ENCODE measurements around the gene CHD9.
"Not testable (repeated sequence)": the region's sequence is repeated elsewhere in the genome, so short reads cannot be mapped to it uniquely, and the experiment has no call there.

Gene CHD9

GRCh38 chr16:53071748-53072301 lies 17.0 kb downstream of the CHD9 start:
- no peak for DNase-seq (ENCODE audit: low read depth in 2 of 2)

DNA sequence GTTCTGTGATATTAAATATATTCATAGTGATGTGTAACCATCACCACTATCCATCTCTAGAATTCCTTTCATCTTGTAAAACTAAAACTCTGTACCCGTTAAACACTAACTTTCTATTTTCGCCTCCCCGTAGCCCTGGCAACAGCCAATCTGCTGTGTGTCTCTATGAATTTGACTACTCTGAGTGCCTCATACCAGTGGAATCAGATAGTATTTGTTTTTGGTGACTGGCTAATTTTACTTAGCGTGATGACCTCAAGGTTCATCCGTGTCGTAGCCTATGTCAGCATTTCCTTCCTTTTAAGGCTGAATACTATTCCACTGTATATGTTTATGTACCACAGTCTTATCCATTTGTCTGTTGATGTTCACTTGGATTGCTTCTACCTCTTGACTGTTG lies 18.2 kb downstream of the CHD9 start:
- DNase-seq (ENCODE audit: low read depth in 2 of 2) = no peak

DNA sequence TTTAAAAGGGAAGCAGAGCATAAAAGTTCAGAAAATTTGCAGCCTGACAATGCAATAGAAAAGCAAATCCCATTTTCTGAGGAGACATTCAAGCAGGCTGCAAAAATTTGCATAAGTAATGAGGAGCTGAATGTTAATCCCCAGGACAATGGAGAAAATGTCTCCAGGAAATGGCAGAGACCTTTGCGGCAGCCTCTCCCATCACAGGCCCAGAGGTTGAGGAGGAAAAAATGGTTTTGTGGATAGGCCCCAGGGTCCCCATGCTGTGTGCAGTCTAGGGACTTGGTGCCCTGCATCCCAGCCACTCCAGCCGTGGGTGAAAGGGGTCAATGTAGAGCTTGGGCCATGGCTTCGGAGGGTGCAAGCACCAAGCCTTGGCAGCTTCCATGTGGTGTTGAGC lies 19.5 kb downstream of the CHD9 start:
- not testable (repeated sequence) for DNase-seq (ENCODE audit: low read depth in 2 of 2)

GRCh38 chr16:53075461-53075860 lies 20.7 kb downstream of the CHD9 start:
- not testable (repeated sequence) for DNase-seq (ENCODE audit: low read depth in 2 of 2)

GRCh38 chr16:53078247-53078646 lies 23.5 kb downstream of the CHD9 start:
- no peak for DNase-seq (ENCODE audit: low read depth in 2 of 2)

- no peak for DNase-seq (ENCODE audit: low read depth in 2 of 2)
Measured at GRCh38 chr16:53078765-53079485, 24.1 kb downstream of the CHD9 start.

DNA sequence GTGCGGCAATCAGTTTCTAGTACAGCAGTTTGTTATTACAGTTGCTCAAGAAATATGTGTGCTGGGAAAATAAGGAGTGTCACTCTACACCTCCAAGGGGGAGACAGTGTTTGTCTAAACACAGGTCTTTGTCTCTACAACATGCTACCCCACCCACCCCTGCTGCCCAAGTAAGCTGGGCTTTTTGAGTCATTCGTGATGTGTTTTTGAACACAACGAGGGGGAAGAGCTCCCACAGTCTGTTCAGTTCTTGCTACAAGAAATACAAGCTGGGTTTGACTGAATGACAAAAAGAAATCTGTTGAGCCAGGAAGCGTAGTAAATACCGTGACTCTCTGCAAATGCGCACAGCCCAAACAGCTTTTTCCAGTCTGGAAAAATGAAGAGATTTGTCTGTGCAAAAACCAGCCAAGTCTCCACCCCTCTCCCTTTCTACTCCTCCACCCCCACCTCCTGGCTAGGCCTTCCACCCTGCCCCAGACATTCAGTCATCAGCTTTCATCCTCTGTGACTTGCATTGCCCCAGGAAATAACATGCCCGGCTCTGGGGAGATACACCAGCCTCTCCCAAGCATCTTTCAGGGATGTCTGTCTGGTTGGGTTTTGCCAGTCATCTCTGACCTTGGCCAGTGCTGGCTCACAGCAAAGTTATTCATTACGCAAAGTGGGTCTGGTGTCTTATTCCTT lies 25.7 kb downstream of the CHD9 start:
- no peak for DNase-seq (ENCODE audit: low read depth in 2 of 2)

- DNase-seq (ENCODE audit: low read depth in 2 of 2) = no peak
Measured at GRCh38 chr16:53081032-53081424, 26.2 kb downstream of the CHD9 start.

DNA sequence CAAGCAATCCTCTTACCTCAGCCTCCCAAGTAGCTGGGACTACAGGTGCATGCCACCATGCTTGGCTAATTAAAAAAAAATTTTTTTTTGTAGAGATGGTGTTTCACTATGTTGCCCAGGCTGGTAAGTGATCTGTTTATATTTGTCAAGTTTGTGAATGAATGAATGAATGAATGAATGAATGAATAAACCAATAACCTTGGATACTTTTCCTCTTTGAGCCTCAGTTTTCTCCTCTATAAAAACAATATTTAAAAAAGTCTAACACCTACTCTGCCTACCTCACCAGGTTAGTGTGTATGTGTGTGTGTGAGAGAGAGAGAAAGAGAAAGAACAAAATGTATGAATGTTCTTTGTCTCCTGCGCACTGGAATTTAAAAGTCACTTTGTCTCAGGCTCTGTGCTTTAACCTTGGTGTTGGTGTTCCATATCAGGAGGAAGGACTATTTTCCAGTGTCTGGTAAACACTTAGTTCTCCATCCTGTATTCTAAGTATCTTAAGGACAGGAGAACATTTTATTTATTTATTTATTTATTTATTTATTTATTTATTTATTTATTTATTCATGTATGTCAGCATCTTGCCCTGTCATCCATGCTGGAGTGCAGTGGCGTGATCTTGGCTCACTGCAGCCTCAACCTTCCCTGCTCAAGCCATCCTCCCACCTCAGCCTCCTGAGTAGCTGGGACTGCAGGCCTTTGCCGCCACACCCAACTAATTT lies 27.1 kb downstream of the CHD9 start:
- no peak for DNase-seq (ENCODE audit: low read depth in 2 of 2)

GRCh38 chr16:53082509-53082908 lies 27.7 kb downstream of the CHD9 start:
- DNase-seq (ENCODE audit: low read depth in 2 of 2) = no peak

DNA sequence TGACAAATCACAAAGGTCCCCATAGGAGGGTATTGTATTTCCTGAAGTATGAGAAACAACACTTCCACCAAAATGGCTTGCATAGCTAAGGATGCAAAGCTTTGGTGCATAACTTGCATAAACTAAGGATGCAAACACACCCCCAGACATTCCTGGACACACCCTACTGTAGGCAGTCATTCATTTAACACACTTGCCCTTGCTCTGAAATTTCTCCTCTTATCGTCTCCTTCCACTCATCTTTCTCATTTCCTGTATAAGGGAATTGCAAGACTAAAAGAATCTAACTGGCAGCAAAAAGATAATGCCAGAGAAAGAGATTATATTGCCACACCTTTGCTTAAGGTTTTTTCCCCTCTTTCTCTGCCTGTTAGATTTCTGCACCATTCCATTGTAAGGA lies 28.3 kb downstream of the CHD9 start:
- DNase-seq (ENCODE audit: low read depth in 2 of 2) = no peak

- DNase-seq (ENCODE audit: low read depth in 2 of 2) = no peak
Measured at GRCh38 chr16:53084141-53084541, 29.4 kb downstream of the CHD9 start.

GRCh38 chr16:53084746-53085334 lies 30.0 kb downstream of the CHD9 start:
- no peak for DNase-seq (ENCODE audit: low read depth in 2 of 2)

DNA sequence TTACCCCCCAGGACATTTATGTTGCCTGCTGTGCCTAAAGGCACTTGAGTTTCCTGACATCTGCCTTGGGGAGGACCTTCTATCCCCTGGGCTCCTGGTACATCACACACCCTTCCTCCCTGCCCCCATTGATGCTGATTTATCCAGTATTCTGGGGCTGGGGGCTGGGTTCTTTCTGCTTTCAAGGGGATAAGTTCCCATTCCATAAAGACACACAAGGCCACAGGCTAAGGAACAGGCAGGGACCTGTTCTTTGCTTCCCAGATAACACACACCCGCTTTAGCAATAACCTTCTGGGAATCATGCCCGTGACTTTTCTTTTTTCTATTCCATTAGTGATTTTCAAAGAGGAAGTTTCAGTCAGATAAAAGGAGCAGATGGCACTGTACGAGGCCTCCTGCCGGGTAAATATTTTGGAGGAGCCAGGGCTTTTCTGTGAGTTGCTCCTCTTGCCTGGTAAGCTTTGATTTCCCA lies 30.6 kb downstream of the CHD9 start:
- DNase-seq (ENCODE audit: low read depth in 2 of 2) = no peak

DNA sequence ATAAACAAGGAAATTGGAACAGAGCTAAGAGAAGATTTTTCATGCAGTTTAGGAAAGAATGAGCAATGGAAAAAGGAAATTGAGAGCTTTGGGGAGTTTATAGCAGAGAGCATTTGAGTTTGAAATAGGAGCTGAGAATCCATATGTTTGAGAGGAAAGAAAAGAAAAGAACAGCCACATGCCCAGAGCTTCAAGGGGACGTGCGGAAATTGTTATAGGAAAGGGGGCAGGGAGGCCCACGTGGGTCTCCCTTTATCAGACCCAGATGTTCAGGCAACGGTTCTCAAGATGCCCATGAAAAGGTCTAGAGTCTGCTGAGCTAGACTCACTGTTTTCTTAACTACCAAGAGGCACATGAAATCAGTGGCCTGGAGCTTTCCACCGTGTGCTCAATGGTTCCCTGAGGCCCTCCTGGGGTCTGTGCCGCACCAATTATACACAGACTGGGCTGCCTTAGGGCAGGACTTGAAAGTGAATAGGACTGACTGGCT lies 31.2 kb downstream of the CHD9 start:
- DNase-seq (ENCODE audit: low read depth in 2 of 2) = no peak

GRCh38 chr16:53087101-53087500 lies 32.3 kb downstream of the CHD9 start:
- no peak for DNase-seq (ENCODE audit: low read depth in 2 of 2)

GRCh38 chr16:53089434-53090285 lies 34.9 kb downstream of the CHD9 start:
- DNase-seq (ENCODE audit: low read depth in 2 of 2) = no peak

DNA sequence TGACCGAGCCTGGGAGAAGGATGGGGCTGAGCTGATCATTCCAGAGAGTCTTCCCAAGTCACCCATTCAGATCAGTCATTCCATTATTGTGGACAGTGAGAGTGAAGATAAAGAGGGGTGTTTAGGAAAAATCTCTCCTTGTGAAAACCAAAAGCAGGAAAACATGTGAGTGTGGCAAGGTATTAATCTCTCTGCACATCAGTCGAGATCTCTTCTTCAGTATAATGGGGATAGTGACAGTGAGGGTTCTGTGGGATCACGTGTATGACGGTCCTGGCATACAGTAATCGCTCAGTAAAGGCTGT lies 35.4 kb downstream of the CHD9 start:
- no peak for DNase-seq (ENCODE audit: low read depth in 2 of 2)

DNA sequence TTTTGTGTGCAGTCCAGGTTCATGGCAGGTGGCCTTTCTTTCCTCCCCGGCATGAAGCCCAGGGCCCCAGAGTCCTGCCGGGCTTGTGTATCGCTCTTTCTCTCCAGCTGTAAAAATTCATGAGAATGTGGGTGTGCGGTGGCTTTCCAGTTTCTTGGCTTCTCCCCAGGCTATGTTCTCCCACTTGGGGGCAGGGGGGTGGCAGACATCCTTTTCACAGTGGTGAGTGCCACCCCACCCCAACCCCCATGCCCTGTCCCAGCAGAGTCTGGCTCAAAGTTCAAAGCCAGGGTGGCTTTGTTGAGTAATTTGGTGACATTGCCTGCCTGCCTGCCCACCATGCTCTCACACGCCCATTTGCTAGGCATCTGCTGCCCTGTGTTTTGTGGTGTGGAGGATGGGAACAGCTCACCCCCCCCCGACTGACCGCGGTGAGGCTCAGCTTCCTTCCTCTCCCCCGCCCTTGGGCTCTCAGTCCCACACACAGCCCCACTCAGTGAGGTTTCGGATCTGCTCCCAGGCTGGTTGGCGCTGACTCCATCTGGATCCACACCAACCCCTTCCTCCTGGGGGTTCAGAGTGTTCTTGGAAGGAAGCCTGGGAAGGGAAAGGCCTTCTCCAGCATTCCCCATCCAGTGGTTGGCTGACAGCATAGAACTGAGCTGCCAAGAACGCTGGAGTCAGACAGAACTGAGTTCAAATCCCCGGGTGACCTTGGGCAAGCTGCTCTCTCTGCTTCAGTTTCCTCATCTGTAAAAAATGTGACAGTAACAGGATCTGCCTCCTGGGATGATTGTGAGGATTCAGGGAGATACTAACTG lies 36.0 kb downstream of the CHD9 start:
- DNase-seq (ENCODE audit: low read depth in 2 of 2) = no peak
